Measurements from ENCODE around the gene PSMA5. TPM values are rescaled to one million over a fixed set of nuclear protein-coding genes. Genes with fewer than 3 reads are reported as not detected.

The PSMA5 gene
- total RNA-seq, 2 experiments from 2014 or later, result 247 to 252 TPM

DNA sequence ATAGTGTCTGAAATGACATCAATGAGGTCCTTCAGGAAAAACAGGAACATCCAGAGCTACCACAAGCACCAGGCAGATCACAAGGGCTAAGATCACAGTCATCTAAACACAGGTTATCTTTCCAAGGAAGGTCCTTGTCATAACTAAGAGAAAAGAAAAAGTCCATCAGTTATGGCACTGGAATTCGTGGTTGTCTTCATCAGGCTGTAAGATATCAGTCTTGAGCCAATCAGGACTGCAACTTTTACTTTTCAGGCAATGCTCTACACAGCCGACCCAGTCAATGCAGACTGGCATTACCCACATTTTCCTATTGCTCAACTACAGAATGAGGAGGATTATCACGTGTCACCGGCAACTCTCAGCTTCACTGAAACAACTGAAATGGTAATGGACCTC lies 54.9 kb downstream of the PSMA5 start:
- H3K27ac Mint-ChIP-seq, result no peak overlapping the region
- H3K27me3 Mint-ChIP-seq, result peaks cover 24% of the 10 kb centered on the region
- H3K4me1 Mint-ChIP-seq, result peaks cover 25% of the 10 kb centered on the region
- peak; percentile 4 for DNase-seq
- H3K36me3 Mint-ChIP-seq, result no peaks in the 10 kb centered on the region
- no peak overlapping the region for H3K4me3 Mint-ChIP-seq
- no peaks in the 10 kb centered on the region for H3K9me3 Mint-ChIP-seq

DNA sequence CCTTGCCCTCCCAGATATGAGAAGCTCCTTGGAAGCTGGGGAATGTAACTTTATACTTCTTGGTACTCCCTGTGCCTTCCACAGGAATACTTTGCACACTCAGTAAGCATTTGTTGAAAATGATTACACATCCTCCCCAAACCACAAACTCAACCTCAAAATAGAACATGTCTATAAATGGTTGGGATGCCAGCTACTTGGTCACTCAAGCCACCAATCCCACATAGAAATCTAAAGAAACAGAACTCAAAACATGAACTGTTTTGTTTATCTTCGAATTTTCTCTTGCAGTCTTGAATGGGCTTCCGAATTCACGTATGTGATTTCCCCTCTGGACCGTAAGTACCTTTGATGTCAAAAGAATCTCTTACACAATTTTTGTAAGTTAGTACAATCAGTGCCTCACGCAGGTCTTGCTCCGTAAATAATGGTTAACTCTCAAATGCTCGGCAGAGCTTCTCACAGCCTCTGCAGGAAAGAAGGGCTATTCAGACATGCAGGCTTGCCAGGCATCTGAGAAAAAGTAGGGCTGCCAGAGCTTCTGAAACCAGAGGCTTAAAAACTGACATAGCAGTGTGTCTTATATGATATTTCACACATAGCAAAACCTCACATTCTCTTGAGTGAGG lies 55.4 kb downstream of the PSMA5 start:
- no peak for DNase-seq

DNA sequence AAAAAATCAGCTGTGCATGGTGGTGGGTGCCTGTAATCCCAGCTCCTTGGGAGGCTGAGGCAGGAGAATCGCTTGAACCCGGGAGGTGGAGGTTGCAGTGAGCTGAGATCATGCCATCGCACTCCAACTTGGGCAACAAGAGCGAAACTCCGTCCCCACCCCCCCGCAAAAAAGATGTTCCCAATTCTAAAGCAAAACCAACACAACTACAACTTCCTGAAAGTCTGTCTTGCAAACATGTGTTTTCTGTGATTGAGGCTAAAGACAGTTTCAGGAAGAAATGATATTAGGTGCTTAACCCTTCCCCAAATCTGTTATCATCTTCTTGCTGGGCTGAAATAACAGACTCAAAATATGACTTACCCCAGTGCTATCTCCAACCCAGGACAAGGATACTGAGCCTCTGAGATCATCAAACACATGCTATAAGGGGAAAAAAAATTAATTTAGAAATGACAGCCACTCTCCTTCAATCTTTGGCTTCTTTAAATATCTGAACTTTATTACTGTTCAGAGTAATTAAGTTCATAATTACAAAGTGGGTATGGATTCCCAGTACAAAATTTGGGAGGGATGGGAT lies 57.0 kb downstream of the PSMA5 start:
- Mint-ChIP-seq H3K9me3 (no peaks in the 10 kb centered on the region), H3K36me3 (no peaks in the 10 kb centered on the region), H3K4me3 (no peak overlapping the region), H3K27me3 (peaks cover 24% of the 10 kb centered on the region), H3K4me1 (peaks cover 21% of the 10 kb centered on the region), H3K27ac (no peak overlapping the region)
- no peak for DNase-seq

More for the DNA sequence above, 55.4 kb downstream of the PSMA5 start:
- Mint-ChIP-seq H3K4me3 (no peak overlapping the region), H3K27ac (no peak overlapping the region), H3K27me3 (peaks cover 24% of the 10 kb centered on the region), H3K4me1 (peaks cover 24% of the 10 kb centered on the region), H3K9me3 (no peaks in the 10 kb centered on the region), H3K36me3 (no peaks in the 10 kb centered on the region)

DNA sequence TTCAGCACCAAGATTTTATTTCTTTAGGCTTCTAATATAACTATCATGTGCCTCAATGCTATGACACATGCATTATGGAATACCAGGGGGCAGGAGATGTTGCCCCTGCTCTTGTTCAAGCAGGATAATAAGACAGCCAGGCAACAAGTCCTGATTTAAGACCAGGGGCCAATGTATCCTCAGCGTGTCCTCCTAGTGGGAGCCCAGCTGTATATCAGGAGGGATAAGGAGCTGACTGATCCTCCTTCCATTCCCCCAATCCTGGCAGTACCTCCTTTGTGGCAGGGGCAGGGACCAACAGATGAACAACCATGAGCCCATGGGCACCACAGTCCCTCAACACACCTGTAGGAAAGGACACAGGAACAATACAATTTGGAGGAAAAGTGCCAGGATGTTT lies 57.8 kb downstream of the PSMA5 start:
- no peaks in the 10 kb centered on the region for H3K9me3 Mint-ChIP-seq
- no peak overlapping the region for H3K4me3 Mint-ChIP-seq
- H3K27ac Mint-ChIP-seq, result no peak overlapping the region
- DNase-seq, result no peak
- peaks cover 21% of the 10 kb centered on the region for H3K4me1 Mint-ChIP-seq
- H3K36me3 Mint-ChIP-seq, result no peaks in the 10 kb centered on the region
- H3K27me3 Mint-ChIP-seq, result peaks cover 24% of the 10 kb centered on the region

DNA sequence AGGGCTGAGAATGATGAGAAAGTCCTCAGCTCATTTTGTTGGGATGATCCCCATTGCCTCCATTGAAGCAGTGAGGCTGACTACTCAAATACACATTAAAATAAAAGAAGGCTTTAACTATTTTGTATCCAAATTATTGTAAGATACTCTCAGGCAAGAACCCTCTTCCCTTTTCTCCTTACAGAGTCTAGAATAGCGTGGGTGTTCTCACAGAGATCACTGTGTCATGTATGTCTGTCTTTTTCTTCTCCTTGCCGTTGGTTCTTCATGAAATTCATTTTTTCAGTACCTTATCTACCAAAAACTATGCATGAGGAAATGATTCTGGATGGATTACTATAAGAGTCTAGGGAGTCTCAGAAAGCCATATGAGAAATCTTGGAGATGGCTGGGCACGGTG lies 58.6 kb downstream of the PSMA5 start:
- Mint-ChIP-seq H3K27me3 (peaks cover 21% of the 10 kb centered on the region), H3K36me3 (no peaks in the 10 kb centered on the region), H3K9me3 (no peaks in the 10 kb centered on the region), H3K27ac (no peak overlapping the region), H3K4me1 (peaks cover 16% of the 10 kb centered on the region), H3K4me3 (no peak overlapping the region)
- DNase-seq, result no peak

DNA sequence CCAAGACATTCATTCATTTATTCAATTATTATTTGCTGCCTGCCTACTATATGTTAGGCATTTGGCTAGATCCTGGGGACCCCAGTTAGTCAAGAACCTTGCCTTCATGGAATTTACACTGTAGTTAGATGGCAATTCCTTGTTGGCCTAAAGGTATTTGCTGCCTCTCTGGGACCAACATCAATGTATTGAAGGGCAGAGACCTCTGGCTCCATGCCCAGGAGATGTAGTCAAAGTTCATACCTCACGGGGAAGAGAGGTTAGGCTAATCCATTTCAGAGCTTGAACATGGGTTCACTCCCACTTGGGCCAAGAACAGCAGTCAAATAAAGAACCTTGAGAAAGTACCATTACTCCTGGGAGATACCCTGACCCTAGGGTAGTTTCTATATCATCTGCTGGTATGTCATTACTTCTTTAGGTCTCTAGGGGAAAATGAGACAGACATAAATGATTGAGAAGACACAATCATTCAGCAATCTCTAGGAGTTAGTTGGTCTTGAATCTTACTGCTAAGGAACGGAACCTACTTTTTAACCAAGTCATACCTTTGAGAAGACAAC lies 60.5 kb downstream of the PSMA5 start:
- Mint-ChIP-seq H3K4me1 (peaks cover 8% of the 10 kb centered on the region), H3K27ac (no peak overlapping the region), H3K27me3 (peaks cover 17% of the 10 kb centered on the region), H3K9me3 (no peaks in the 10 kb centered on the region), H3K36me3 (no peaks in the 10 kb centered on the region), H3K4me3 (no peak overlapping the region)
- DNase-seq, result no peak

DNA sequence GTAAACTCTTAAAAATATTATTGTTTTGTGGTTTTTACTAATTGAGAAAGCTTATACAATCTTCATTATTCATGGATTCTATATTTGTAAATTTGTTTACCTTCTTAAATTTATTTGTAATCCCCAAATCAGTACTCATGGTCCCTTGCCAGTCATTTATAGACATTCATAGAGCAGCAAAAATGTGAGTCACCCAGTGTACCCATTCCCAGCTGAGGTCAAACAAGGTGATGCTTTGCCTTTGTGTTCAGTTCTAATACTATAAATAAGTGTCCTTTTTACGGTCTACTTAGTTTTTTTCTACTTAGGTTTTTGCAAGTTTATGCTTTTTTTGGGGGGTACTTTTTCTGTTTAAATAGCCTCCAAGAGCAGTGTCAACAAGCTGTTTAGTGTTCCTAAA lies 64.6 kb downstream of the PSMA5 start:
- H3K4me1 Mint-ChIP-seq, result peaks cover 1% of the 10 kb centered on the region
- DNase-seq, result no peak

DNA sequence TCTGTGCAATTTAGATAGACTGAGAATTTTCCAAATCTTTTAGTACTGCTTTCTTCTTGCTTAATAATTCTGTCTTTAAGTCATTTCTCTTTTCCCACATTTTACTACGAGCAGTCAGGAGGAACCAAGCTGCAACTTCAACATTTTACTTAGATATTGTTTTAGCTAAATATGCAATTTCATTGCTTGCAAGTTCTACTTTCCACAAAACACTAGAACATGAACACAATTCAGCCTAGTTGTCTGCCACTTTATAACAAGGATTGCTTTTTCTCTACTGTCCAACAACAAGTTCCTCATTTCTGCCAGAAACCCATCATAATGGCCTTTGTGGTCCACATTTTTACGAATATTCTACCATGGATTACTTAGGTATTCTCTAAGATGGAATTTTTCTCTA lies 65.2 kb downstream of the PSMA5 start:
- Mint-ChIP-seq H3K4me3 (no peak overlapping the region), H3K9me3 (no peaks in the 10 kb centered on the region), H3K4me1 (peaks cover 1% of the 10 kb centered on the region), H3K36me3 (no peaks in the 10 kb centered on the region), H3K27ac (no peak overlapping the region), H3K27me3 (no peaks in the 10 kb centered on the region)
- DNase-seq, result no peak

More for the DNA sequence above, 64.6 kb downstream of the PSMA5 start:
- Mint-ChIP-seq H3K27ac (no peak overlapping the region), H3K9me3 (no peaks in the 10 kb centered on the region), H3K27me3 (no peaks in the 10 kb centered on the region), H3K4me3 (no peak overlapping the region), H3K36me3 (no peaks in the 10 kb centered on the region)

DNA sequence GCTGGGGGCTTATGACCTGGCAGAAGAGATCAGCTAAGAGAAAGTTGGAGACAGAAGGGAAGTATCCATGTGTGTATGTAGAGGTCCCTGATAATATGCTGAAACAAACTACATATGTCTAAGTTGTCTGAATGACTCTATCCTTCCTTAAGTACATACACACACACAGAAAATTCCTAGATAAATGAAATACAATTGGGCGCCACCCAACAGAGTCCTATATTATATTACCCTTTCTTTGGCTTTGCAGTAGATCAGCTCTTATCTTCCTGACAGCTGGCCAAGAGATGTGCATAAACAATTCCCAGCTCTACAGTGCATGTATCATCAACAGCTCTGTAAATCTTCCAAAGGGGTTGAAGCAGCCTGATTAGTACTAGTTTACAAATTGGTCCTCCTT lies 68.6 kb downstream of the PSMA5 start:
- DNase-seq, result no peak
- H3K4me3 Mint-ChIP-seq, result no peak overlapping the region
- no peaks in the 10 kb centered on the region for H3K36me3 Mint-ChIP-seq
- H3K9me3 Mint-ChIP-seq, result no peaks in the 10 kb centered on the region
- H3K27ac Mint-ChIP-seq, result no peak overlapping the region
- H3K27me3 Mint-ChIP-seq, result no peaks in the 10 kb centered on the region
- H3K4me1 Mint-ChIP-seq, result no peaks in the 10 kb centered on the region

DNA sequence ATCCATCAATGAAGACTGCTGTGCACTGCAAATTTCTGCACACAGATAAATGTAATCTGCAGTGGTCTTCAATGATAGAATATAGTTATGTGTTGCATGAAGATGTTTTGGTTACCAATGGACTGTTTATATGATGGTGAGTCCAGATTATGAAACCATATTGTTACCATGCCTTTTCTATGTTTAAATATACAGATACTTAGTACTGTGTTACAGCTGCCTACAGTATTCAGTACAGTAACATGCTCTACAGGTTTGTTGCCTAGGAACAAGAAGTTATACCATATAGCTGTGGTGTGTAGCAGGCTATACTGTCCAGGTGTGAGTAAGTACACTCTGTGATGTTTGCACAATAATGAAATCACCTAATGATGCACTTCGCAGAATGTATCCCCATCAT lies 69.3 kb downstream of the PSMA5 start:
- no peak overlapping the region for H3K27ac Mint-ChIP-seq
- H3K36me3 Mint-ChIP-seq, result no peaks in the 10 kb centered on the region
- no peak overlapping the region for H3K4me3 Mint-ChIP-seq
- H3K9me3 Mint-ChIP-seq, result no peaks in the 10 kb centered on the region
- H3K27me3 Mint-ChIP-seq, result no peaks in the 10 kb centered on the region
- DNase-seq, result no peak
- H3K4me1 Mint-ChIP-seq, result no peaks in the 10 kb centered on the region

DNA sequence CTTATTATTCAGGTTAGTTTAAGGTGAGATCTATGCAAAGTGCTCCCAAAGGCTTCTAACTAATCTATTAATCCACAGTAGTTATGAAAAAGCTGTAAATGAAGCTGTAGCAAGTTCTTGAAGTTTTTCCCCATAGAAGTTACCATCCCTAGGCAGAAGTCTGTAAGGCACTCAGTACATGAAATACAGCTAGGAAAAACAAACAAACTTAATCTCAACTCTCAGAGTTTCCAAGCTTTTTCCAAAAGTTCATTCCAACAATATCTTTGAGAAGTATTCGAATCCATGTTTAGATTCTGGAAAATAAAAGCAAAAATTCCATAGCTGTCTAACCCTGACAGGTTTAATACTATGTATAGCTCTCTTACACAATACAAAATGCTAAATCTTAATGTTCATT lies 69.7 kb downstream of the PSMA5 start:
- Mint-ChIP-seq H3K4me1 (no peaks in the 10 kb centered on the region), H3K27me3 (no peaks in the 10 kb centered on the region), H3K36me3 (no peaks in the 10 kb centered on the region), H3K27ac (no peak overlapping the region), H3K9me3 (no peaks in the 10 kb centered on the region), H3K4me3 (no peak overlapping the region)
- DNase-seq, result no peak

DNA sequence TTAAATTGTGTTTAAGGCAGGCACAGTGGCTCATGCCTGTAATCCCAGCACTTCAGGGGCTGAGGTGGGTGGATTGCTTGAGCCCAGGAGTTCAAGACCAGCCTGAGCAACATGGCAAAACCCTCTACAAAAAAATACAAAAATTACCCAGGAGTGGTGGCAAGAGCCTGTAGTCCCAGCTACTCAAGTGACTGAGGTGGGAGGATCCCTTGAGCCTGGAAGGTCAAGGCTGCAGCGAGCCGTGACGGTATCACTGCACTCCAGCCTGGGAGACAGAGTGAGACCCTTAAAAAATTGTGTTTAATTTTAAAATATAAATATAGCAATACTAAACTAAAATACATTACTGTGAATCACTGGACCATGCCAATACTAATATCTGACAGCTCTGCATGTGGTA lies 71.3 kb downstream of the PSMA5 start:
- Mint-ChIP-seq H3K27me3 (no peaks in the 10 kb centered on the region), H3K36me3 (no peaks in the 10 kb centered on the region), H3K4me1 (no peaks in the 10 kb centered on the region)

DNA sequence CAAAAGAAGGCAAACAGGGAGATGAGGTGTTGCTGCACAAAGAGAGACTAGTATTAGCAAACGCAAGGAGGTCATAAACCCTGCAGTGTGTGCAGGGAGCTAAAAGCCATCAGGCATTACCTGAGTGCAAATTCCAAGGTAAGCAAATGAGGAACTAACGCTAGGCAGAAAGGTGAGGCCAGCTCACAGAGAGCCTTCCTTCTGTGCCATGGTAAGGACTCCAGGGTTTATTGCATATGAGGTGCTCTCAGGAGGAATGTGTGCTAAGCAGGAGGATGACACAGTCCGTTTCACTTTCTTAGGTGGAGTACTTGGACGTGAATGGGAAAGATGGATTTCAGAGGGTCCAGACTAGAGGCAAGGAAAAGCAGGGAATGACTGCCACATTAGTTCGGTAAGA lies 74.8 kb downstream of the PSMA5 start:
- Mint-ChIP-seq H3K27me3 (no peaks in the 10 kb centered on the region), H3K4me3 (no peak overlapping the region), H3K9me3 (no peaks in the 10 kb centered on the region), H3K36me3 (no peaks in the 10 kb centered on the region), H3K27ac (no peak overlapping the region), H3K4me1 (no peaks in the 10 kb centered on the region)
- DNase-seq, result no peak

More for the DNA sequence above, 71.3 kb downstream of the PSMA5 start:
- no peaks in the 10 kb centered on the region for H3K9me3 Mint-ChIP-seq
- no peak for DNase-seq
- no peak overlapping the region for H3K27ac Mint-ChIP-seq
- no peak overlapping the region for H3K4me3 Mint-ChIP-seq

DNA sequence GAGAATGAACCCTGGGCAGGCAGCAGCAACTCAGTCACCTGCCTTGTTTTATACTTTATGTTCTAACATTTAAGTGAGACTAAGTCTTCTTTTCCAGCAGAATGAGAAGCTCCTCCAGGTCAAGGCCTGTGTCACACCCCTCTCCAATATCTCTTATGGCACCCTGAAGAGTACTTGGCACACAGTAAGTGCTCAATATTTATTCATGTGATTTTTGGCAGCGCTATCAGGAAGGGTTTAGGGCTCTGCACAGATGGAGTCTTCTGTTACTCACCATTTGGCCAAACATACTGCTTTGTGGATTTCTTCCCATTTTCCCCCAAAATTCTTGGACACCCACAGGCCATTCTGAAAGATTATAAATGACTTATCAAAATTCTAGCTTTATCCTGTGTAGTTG lies 75.6 kb downstream of the PSMA5 start:
- H3K4me1 Mint-ChIP-seq, result no peaks in the 10 kb centered on the region
- H3K27me3 Mint-ChIP-seq, result no peaks in the 10 kb centered on the region
- no peaks in the 10 kb centered on the region for H3K9me3 Mint-ChIP-seq
- H3K27ac Mint-ChIP-seq, result no peak overlapping the region
- H3K36me3 Mint-ChIP-seq, result no peaks in the 10 kb centered on the region
- no peak overlapping the region for H3K4me3 Mint-ChIP-seq
- DNase-seq, result no peak

DNA sequence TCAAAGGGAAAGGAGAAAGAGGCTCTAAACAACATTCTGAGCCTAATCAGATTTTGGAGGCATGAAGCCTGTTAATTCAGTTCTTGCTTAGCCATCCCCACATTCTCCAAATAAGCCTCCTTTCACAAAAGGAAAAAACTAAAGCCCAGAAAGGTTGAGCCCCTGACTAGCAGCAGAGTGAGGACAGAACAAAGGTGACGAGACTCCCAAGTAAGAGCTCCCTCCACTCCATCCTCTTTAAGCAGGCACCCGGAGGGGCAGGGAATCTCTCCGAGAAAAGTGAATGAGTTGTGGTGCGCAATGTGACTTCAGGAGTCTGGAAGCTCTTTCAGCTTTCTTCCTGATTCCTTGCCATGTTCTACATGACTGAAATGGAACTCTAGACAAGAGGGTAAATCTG lies 76.1 kb downstream of the PSMA5 start:
- Mint-ChIP-seq H3K27me3 (no peaks in the 10 kb centered on the region), H3K4me3 (no peak overlapping the region), H3K27ac (no peak overlapping the region), H3K36me3 (no peaks in the 10 kb centered on the region), H3K4me1 (no peaks in the 10 kb centered on the region), H3K9me3 (no peaks in the 10 kb centered on the region)
- no peak for DNase-seq
